Common myeloid progenitor, CD34-positive (primary cell): Measurements from ENCODE around the gene ALDOB.
A peak's percentile ranks its signal among the peaks of the same experiment; 100 is the strongest.
"Not testable (repeated sequence)": the region's sequence is repeated elsewhere in the genome, so short reads cannot be mapped to it uniquely, and the experiment has no call there.

Experiments
- CTCF ChIA-PET: fragments of 350-600 bp; sonication (Branson Sonifier 250); formaldehyde crosslinking; loops from one replicate; lab custom pipeline; 2021; ENCODE audit warnings: antibody characterized with exemption; lab: Charles Lee
- POLR2A ChIA-PET: fragments of 350-600 bp; sonication (Branson Sonifier 250); formaldehyde crosslinking; loops from one replicate; lab custom pipeline; 2021; ENCODE audit warnings: antibody characterized with exemption; lab: Charles Lee
- DNase-seq, 3 donors: peaks; one replicate each; pipeline versions ENCODE4 v3.0.0 to v3.0.0-alpha.2; 2013
- H3K27ac ChIP-seq, 2 experiments: 1 replicate in 1 of 2; 2 replicates in 1 of 2; pipeline ENCODE4 v1.7.0; 2013; ENCODE audit warnings: inconsistent platforms in 2 of 2, low read length in 2 of 2, mild to moderate bottlenecking in 2 of 2, low read depth in 1 of 2, moderate library complexity in 1 of 2; ENCODE audit not compliant: severe bottlenecking in 2 of 2, insufficient read depth in 1 of 2, poor library complexity in 1 of 2
- H3K27me3 ChIP-seq, 5 experiments: replicated peaks in 2 of 5; 1 replicate in 3 of 5; 2 replicates in 2 of 5; pipeline versions ENCODE4 v1.6.1 to v1.7.0; 2013; ENCODE audit warnings: low read length in 4 of 5, mild to moderate bottlenecking in 2 of 5, moderate library complexity in 2 of 5, inconsistent platforms in 1 of 5; ENCODE audit not compliant: insufficient read depth in 5 of 5, control insufficient read depth in 4 of 5
- H3K36me3 ChIP-seq, 4 experiments: 1 replicate in 2 of 4; 2 replicates in 2 of 4; pipeline versions ENCODE4 v1.6.1 to v1.7.0; 2013; ENCODE audit warnings: low read length in 3 of 4, control low read depth in 1 of 4, mild to moderate bottlenecking in 1 of 4; ENCODE audit not compliant: control insufficient read depth in 4 of 4, insufficient read depth in 4 of 4
- H3K4me1 ChIP-seq, 4 experiments: 1 replicate in 3 of 4; 2 replicates in 1 of 4; pipeline versions ENCODE4 v1.6.1 to v1.7.1; 2013; ENCODE audit warnings: low read length in 3 of 4, mild to moderate bottlenecking in 3 of 4, control low read depth in 1 of 4, inconsistent platforms in 1 of 4, moderate library complexity in 1 of 4; ENCODE audit not compliant: control insufficient read depth in 4 of 4, insufficient read depth in 4 of 4; ENCODE audit errors: control extremely low read depth in 1 of 4
- H3K4me3 ChIP-seq, 7 experiments: 1 replicate in 4 of 7; 2 replicates in 3 of 7; pipeline versions ENCODE4 v1.5.1 to v1.7.0; 2013; ENCODE audit warnings: mild to moderate bottlenecking in 7 of 7, low read length in 6 of 7, moderate library complexity in 6 of 7, inconsistent platforms in 2 of 7, low read depth in 2 of 7, control low read depth in 1 of 7; ENCODE audit not compliant: insufficient read depth in 4 of 7, control insufficient read depth in 1 of 7; ENCODE audit errors: extremely low read depth in 1 of 7
- H3K9me3 ChIP-seq, 5 experiments: 1 replicate in 4 of 5; 2 replicates in 1 of 5; pipeline versions ENCODE4 v1.6.1 to v1.7.1; 2013; ENCODE audit warnings: low read length in 4 of 5, mild to moderate bottlenecking in 2 of 5, inconsistent platforms in 1 of 5, low read depth in 1 of 5, moderate library complexity in 1 of 5; ENCODE audit not compliant: control insufficient read depth in 4 of 5, insufficient read depth in 2 of 5; ENCODE audit errors: control extremely low read depth in 1 of 5
- WGBS: methylation state at CpG from one replicate; pipeline ENCODE4 v1.1.5; 2013; ENCODE audit not compliant: insufficient coverage; 5-methylcytosine and 5-hydroxymethylcytosine counted together

The ALDOB gene

DNA sequence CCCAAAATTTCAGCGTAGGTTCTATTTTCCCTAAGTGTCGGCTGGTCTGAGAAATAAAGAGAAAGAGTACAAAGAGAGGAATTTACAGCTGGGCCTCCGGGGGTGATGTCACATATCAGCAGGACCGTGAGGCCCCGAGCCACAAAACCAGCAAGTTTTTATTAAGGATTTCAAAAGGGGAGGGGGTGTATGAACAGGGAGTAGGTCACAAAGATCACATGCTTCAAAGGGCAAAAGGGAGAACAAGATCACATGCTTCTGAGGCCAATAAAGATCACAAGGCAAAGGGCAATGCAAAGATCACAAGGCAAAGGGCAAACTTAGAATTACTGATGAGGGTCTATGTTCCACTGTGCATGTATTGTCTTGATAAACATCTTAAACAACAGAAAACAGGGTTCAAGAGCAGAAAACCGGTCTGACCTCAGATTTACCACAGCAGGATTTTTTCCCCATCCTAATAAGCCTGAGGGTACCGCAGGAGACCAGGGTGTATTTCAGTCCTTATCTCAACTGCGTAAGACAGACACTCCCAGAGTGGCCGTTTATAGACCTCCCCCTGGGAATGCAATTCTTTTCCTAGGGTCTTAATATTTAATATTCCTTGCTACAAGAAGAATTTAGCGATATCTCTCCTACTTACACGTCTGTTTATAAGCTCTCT is 50.6 kb downstream of the ALDOB start, which contains the start of gene BAAT:
Gene BAAT, minus strand, starts transcription at position 134 of the 664 bp plus-strand sequence. CDS start 13,602 bp downstream, outside the sequence.
- WGBS = 98% methylated on average over 11 of the region's 11 CpGs
- CTCF ChIA-PET, POLR2A ChIA-PET, H3K4me3 ChIP-seq, H3K27me3 ChIP-seq, H3K27ac ChIP-seq, H3K9me3 ChIP-seq, H3K4me1 ChIP-seq: not testable (repeated sequence)
- H3K36me3 ChIP-seq = peaks cover 4 to 19% (median 10%) of the 10 kb centered on the region in 4 experiments
- peak in 1 of 3 donors; percentile 22 for DNase-seq

DNA sequence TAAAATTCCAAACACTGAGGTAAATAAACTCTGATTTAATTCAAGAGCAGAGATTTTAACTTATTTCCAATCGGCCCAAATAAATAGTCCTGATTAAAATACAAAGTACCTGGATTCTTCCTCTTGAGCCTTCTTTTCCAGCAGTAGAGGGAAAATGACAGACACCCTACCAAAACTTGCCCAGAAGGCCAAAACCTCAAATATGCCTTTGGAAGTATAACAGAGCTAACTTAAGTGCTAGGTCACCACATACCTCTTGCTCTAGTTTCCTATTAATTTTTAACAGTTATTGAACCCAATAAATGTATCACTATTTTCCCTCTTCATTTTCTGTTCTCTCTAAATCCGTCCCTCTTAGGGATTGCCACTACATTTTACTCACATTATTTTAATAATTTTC is 52.2 kb downstream of the ALDOB start:
- Histone ChIP-seq H3K27me3 (no peaks in the 10 kb centered on the region), H3K4me1 (no peaks in the 10 kb centered on the region), H3K4me3 (no peak overlapping the region), H3K9me3 (peaks cover 0 to 6% (median 0%) of the 10 kb centered on the region in 5 experiments), H3K27ac (no peak overlapping the region), H3K36me3 (peaks cover 0 to 6% (median 2%) of the 10 kb centered on the region in 4 experiments)
- ChIA-PET POLR2A (no interaction called here), CTCF (interaction anchor here (1.4 to 2.0 kb wide), 2 partner anchors 15 to 20 kb away, joined by 4 to 5 read pairs; partner anchors contain the start of genes MRPL50 and ZNF189)
- no peak for DNase-seq
- 100% methylated on average over 1 of the region's 2 CpGs for WGBS

DNA sequence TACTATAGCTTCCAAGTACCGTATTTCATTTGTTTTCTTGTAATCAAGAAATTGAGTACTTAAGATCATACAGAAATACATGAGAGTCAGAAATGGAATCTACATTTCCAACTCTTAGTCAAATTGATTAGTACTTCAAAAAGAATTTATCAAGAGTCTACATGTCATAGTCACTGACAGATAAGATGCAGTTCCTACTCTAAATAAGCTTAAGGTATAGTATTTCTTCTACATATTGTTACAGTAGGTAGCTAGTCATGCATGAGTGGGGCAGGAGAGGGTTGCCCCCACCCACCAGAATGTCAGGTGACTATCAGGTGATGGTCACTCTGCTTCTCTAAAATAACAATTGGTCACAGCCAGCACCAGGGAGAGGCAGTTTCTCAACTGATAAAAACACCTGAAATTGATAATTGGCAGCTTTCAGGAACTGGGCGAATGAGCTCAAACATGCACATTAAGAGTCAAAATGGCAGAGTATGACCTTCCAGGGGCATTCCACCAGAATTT is 53.7 kb downstream of the ALDOB start:
- Histone ChIP-seq H3K27me3 (no peaks in the 10 kb centered on the region), H3K27ac (no peak overlapping the region), H3K36me3 (no peaks in the 10 kb centered on the region), H3K4me1 (no peaks in the 10 kb centered on the region), H3K4me3 (no peak overlapping the region), H3K9me3 (peaks cover 0 to 6% (median 1%) of the 10 kb centered on the region in 5 experiments)
- CTCF ChIA-PET = interaction anchor here (1.6 to 2.0 kb wide), 2 partner anchors 11 to 21 kb away, joined by 4 to 5 read pairs; no protein-coding TSS in a partner anchor
- 100% methylated on average over 1 of the region's 2 CpGs for WGBS
- no peak for DNase-seq
- POLR2A ChIA-PET = no interaction called here

DNA sequence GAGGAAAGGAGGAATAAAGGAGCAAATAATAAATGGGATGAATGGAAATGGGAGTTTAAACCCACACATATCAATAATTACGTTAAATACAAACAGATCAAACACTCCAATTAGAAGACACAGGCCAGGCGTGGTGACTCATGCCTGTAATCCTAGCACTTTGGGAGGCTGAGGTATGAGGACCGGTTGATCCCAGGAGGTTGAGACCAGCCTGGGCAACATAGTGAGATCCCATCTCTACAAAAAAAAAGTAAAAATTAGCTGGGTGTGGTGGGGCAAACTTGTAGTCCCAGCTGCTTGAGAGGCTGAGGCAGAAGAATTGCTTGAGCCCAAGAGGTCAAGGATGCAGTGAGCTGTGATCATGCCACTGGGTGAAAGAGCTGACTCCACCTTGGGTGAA is 54.5 kb downstream of the ALDOB start:
- WGBS = 100% methylated on average over 3 of the region's 3 CpGs
- POLR2A ChIA-PET = no interaction called here

DNA sequence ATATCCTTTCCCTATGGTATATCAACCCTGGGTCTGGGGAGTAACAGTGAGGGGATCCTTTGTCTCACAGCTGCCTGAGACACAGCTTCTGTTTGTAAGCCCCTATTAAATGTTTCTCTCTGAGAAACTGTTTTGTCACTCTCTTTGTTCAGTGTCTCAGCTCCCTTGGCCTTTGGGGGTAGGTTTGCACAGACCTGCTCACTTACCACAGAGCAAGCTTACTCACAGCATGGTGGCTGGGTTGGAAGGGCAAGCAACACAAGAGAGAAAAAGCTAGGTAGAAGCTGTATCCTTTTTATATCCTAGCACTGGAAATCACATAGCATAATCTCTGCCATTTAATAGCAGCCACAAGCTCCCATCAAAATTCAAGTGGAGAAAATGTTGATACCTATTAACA is 55.3 kb downstream of the ALDOB start:
- ChIA-PET CTCF (no interaction called here), POLR2A (no interaction called here)
- Histone ChIP-seq H3K9me3 (peaks cover 0 to 6% (median 1%) of the 10 kb centered on the region in 5 experiments), H3K4me3 (no peak overlapping the region), H3K4me1 (no peaks in the 10 kb centered on the region), H3K27ac (no peak overlapping the region), H3K36me3 (no peaks in the 10 kb centered on the region), H3K27me3 (no peaks in the 10 kb centered on the region)
- DNase-seq = no peak

More for the DNA sequence above, 54.5 kb downstream of the ALDOB start:
- DNase-seq = no peak
- Histone ChIP-seq H3K4me3 (no peak overlapping the region), H3K4me1 (no peaks in the 10 kb centered on the region), H3K27me3 (no peaks in the 10 kb centered on the region), H3K9me3 (peaks cover 0 to 6% (median 1%) of the 10 kb centered on the region in 5 experiments), H3K27ac (no peak overlapping the region), H3K36me3 (no peaks in the 10 kb centered on the region)
- CTCF ChIA-PET = interaction anchor here (1.6 kb wide), 1 partner anchor 10 kb away, joined by 4 read pairs; no protein-coding TSS in a partner anchor

DNA sequence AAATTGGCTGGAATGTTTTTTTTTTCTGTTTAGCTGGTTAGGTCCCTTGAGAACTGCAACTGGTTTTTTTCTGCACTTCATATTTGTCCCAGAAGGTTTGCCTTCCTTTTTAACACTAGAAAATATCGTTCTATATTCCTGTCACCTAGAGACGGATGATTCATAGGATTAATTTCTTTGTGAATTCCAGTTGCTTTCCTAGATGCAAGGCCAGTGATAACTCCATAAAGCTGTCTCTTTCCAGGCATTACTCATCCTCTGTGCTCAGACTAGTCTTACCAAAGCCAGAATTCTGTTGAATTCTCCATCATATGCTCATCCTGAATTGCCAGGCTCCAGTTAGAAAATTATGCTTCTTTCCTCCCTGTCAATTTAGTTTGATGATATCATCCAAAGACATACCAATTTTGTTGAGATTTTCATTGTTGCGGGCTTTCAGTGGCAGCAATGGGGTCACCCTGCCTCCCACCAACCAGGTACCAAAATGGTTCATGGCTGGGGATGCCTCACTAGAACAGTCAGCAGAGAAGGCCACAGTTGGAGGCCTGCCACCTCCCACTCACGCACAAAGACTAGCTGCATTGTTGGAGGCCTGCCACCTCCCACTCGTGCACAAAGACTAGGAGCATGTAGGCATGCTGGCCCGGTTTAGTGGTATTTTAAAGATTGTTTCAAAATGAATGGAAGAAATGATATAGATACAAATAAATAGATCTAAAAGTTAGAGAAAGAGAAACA is 59.3 kb downstream of the ALDOB start:
- POLR2A ChIA-PET = no interaction called here
- Histone ChIP-seq H3K4me3 (no peak overlapping the region), H3K4me1 (no peaks in the 10 kb centered on the region), H3K27ac (no peak overlapping the region), H3K27me3 (no peaks in the 10 kb centered on the region), H3K36me3 (no peaks in the 10 kb centered on the region), H3K9me3 (peaks cover 0 to 1% (median 0%) of the 10 kb centered on the region in 5 experiments)
- CTCF ChIA-PET = interaction anchor here (1.2 kb wide), 1 partner anchor 12 kb away, joined by 7 read pairs; no protein-coding TSS in a partner anchor
- no peak for DNase-seq
- 96% methylated on average over 4 of the region's 6 CpGs for WGBS

DNA sequence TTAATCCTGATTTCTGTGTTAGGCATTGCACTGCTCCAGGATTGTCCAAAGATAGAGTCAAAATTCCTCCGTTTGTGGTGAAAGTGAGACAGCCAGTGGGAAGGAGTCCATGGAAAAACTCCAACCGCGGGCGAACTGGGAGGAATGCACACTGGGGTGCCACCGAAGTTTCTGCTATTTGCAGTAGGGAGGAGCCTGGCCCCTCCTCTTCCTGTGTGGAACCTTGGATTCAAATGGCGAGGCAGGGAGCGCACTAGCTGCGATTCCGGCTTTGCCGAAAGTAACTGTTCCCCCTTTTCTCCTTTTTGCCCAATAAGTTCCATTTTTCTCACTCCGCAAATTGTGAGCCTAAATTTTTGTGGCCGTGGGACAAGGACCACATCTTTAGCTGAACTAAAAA is 60.0 kb downstream of the ALDOB start:
- Histone ChIP-seq H3K27me3 (no peaks in the 10 kb centered on the region), H3K36me3 (no peaks in the 10 kb centered on the region), H3K9me3 (peaks cover 0 to 1% (median 0%) of the 10 kb centered on the region in 5 experiments), H3K4me3 (no peak overlapping the region), H3K27ac (no peak overlapping the region), H3K4me1 (no peaks in the 10 kb centered on the region)
- POLR2A ChIA-PET = no interaction called here
- no peak for DNase-seq
- WGBS = 91% methylated on average over 12 of the region's 12 CpGs
- CTCF ChIA-PET = no interaction called here
